Smooth muscle cell (in vitro differentiated cells): ENCODE data around the gene RHOC. TPM values are rescaled to one million over a fixed set of nuclear protein-coding genes. Genes with fewer than 3 reads are reported as not detected.

Experiments
- DNase-seq: peaks from one replicate; lab custom pipeline; 2025; ENCODE audit not compliant: unreplicated experiment; lab: John Stamatoyannopoulos, UW
- H2AFZ ChIP-seq: fragments of 200-600 bp; sonication (generic); 2 replicates; pipeline ENCODE4 v1.6.0; 2016; ENCODE audit warnings: antibody characterized with exemption, low read depth, mild to moderate bottlenecking
- H3F3A ChIP-seq: fragments of 200-600 bp; sonication (generic); 2 replicates; pipeline ENCODE4 v1.6.0; 2017; ENCODE audit warnings: antibody characterized with exemption, low read depth
- H3K27ac ChIP-seq: fragments of 200-600 bp; sonication (generic); 2 replicates; pipeline ENCODE4 v1.5.1; 2016; ENCODE audit warnings: low read depth, mild to moderate bottlenecking
- H3K27me3 ChIP-seq: fragments of 200-600 bp; sonication (generic); 2 replicates; pipeline ENCODE4 v1.6.1; 2016; ENCODE audit warnings: low read depth, mild to moderate bottlenecking
- H3K36me3 ChIP-seq: fragments of 200-600 bp; sonication (generic); 2 replicates; pipeline ENCODE4 v1.5.1; 2016; ENCODE audit warnings: low read depth
- H3K4me1 ChIP-seq: fragments of 200-600 bp; sonication (generic); 2 replicates; pipeline ENCODE4 v1.5.1; 2016; ENCODE audit warnings: low read depth
- H3K4me2 ChIP-seq: fragments of 200-600 bp; sonication (generic); 2 replicates; pipeline ENCODE4 v1.6.0; 2016; ENCODE audit warnings: mild to moderate bottlenecking
- H3K4me3 ChIP-seq: fragments of 200-600 bp; sonication (generic); 2 replicates; pipeline ENCODE4 v1.5.1; 2016; ENCODE audit warnings: mild to moderate bottlenecking
- H3K79me2 ChIP-seq: fragments of 200-600 bp; sonication (generic); 2 replicates; pipeline ENCODE4 v1.6.0; 2016; ENCODE audit warnings: low read depth, mild to moderate bottlenecking
- H3K9ac ChIP-seq: fragments of 200-600 bp; sonication (generic); 2 replicates; pipeline ENCODE4 v1.6.0; 2016; ENCODE audit warnings: low read depth
- H3K9me3 ChIP-seq: fragments of 200-600 bp; sonication (generic); replicated peaks from 2 replicates; pipeline ENCODE4 v1.5.1; 2016; ENCODE audit warnings: low read depth
- H4K20me1 ChIP-seq: fragments of 200-600 bp; sonication (generic); 2 replicates; pipeline ENCODE4 v1.6.0; 2016; ENCODE audit warnings: low read depth
- CTCF ChIP-seq: fragments of 200-600 bp; sonication (generic); IDR thresholded peaks from 2 replicates; pipeline ENCODE4 v1.5.1; 2017; ENCODE audit warnings: borderline replicate concordance, mild to moderate bottlenecking, antibody characterized with exemption; ENCODE audit not compliant: insufficient read depth, poor library complexity, severe bottlenecking
- WGBS: methylation state at CpG from one replicate; pipeline ENCODE4 v1.1.7; 2016; ENCODE audit warnings: low lambda C conversion rate; 5-methylcytosine and 5-hydroxymethylcytosine counted together
- polyA plus RNA-seq: library from polyadenylated mRNA; unstranded; fragments of >200 nt; fragmentation: Nextera tagmentation; extraction: Ambion mirVana; gene quantifications from 2 replicates; pipeline ENCODE4 v1.2.1, GENCODE V29; 2016
- total RNA-seq: library from RNA; depleted of rRNA; stranded (reverse); fragments of >200 nt; gene quantifications from 2 replicates; pipeline ENCODE4 v1.2.3, GENCODE V29; 2014

RHOC gene
- 270 and 303 TPM in 2 replicates for total RNA-seq
- 518 and 596 TPM in 2 replicates for polyA plus RNA-seq

- Histone ChIP-seq H3K36me3 (no peaks in the 10 kb centered on the region), H3K9ac (peak within 1 kb of the TSS; percentile 83), H3K27me3 (no peaks in the 10 kb centered on the region), H4K20me1 (peaks cover 21% of the 10 kb centered on the region), H2AFZ (peak within 1 kb of the TSS; percentile 47), H3K4me1 (peaks cover 25% of the 10 kb centered on the region), H3K9me3 (no peaks in the 10 kb centered on the region), H3K4me2 (peak within 1 kb of the TSS; percentile 98), H3K27ac (peak within 1 kb of the TSS; percentile 85), H3K79me2 (peaks cover 29% of the 10 kb centered on the region), H3K4me3 (peak within 1 kb of the TSS; percentile 98), H3F3A (peaks cover 35% of the 10 kb centered on the region)
- no peak for TF ChIP-seq CTCF
- no peak for DNase-seq
- under 1% methylated on average over 21 of the region's 61 CpGs for WGBS
These were observed at the start of gene RHOC for GRCh38 chr1:112706505-112707220. RHOC (minus strand) TSS chr1:112707127; CDS start chr1:112703799, 3,328 bp downstream.

- 4% methylated on average over 1 of the region's 1 CpG for WGBS
- no peak for DNase-seq
- Histone ChIP-seq H3K4me3 (no peak overlapping the region), H3K9me3 (no peaks in the 10 kb centered on the region), H3K4me1 (no peaks in the 10 kb centered on the region), H3K9ac (no peak overlapping the region), H3K79me2 (no peaks in the 10 kb centered on the region), H3K36me3 (no peaks in the 10 kb centered on the region), H4K20me1 (no peaks in the 10 kb centered on the region), H3F3A (no peaks in the 10 kb centered on the region), H3K27ac (no peak overlapping the region), H3K27me3 (peaks cover 10% of the 10 kb centered on the region), H2AFZ (no peak overlapping the region), H3K4me2 (no peak overlapping the region)
- no peak for TF ChIP-seq CTCF
These were observed 47.2 kb upstream of the RHOC start for GRCh38 chr1:112754116-112754628.

GRCh38 chr1:112748396-112748795 is 41.5 kb upstream of the RHOC start:
- no peaks in the 10 kb centered on the region for H3F3A ChIP-seq
- no peaks in the 10 kb centered on the region for H3K79me2 ChIP-seq
- no peaks in the 10 kb centered on the region for H3K36me3 ChIP-seq
- H4K20me1 ChIP-seq = no peaks in the 10 kb centered on the region
- H3K27me3 ChIP-seq = peaks cover 38% of the 10 kb centered on the region
- H3K27ac ChIP-seq = no peak overlapping the region
- TF ChIP-seq CTCF = no peak
- no peaks in the 10 kb centered on the region for H3K9me3 ChIP-seq
- 95% methylated on average over 12 of the region's 12 CpGs for WGBS
- H3K4me3 ChIP-seq = no peak overlapping the region
- no peak overlapping the region for H3K9ac ChIP-seq
- no peak for DNase-seq
- H2AFZ ChIP-seq = no peak overlapping the region
- H3K4me2 ChIP-seq = no peak overlapping the region
- peaks cover 7% of the 10 kb centered on the region for H3K4me1 ChIP-seq
